PC-9 (cell line): ENCODE results near the gene C16orf86. TPM values are rescaled to one million over a fixed set of nuclear protein-coding genes. Genes with fewer than 3 reads are reported as not detected.
A peak's percentile ranks its signal among the peaks of the same experiment; 100 is the strongest.

Experiments
- BruUV-seq: library from RNA; stranded (reverse); fragments of 400-500 nt; replicated peaks from 2 replicates; lab custom pipeline; 2021; lab: Mats Ljungman, UMichigan
- CTCF ChIA-PET: fragments of 300-600 bp; sonication (Branson Sonifier 250); formaldehyde crosslinking; loops from one replicate; lab custom pipeline; 2022; ENCODE audit warnings: antibody characterized with exemption; lab: Charles Lee
- POLR2A ChIA-PET: fragments of 300-600 bp; sonication (Branson Sonifier 250); formaldehyde crosslinking; loops from one replicate; lab custom pipeline; 2022; ENCODE audit warnings: antibody characterized with exemption; ENCODE audit not compliant: unreplicated experiment; lab: Charles Lee
- DNase-seq, 2 experiments: peaks; one replicate each; pipeline versions ENCODE4 v3.0.0 to v3.0.0-alpha.2; 2015 to 2022; ENCODE audit warnings: mixed read lengths in 1 of 2
- H2AFZ ChIP-seq: fragments of 200-600 bp; sonication (generic); 2 replicates; pipeline ENCODE4 v1.8.1; 2017; ENCODE audit warnings: antibody characterized with exemption
- H3F3A ChIP-seq: fragments of 200-600 bp; sonication (generic); 2 replicates; pipeline ENCODE4 v1.8.1; 2017; ENCODE audit warnings: antibody characterized with exemption, mild to moderate bottlenecking, low read depth; ENCODE audit not compliant: insufficient read depth
- H3K27ac ChIP-seq: fragments of 200-600 bp; sonication (generic); 2 replicates; pipeline ENCODE4 v1.6.1; 2016; ENCODE audit warnings: mixed run types
- H3K27me3 ChIP-seq: fragments of 200-600 bp; sonication (generic); 2 replicates; pipeline ENCODE4 v1.6.1; 2016; ENCODE audit warnings: low read depth, mixed run types; ENCODE audit not compliant: insufficient read depth
- H3K36me3 ChIP-seq: fragments of 200-600 bp; sonication (generic); 2 replicates; pipeline ENCODE4 v1.6.1; 2016; ENCODE audit warnings: low read depth, mixed run types
- H3K4me1 ChIP-seq: fragments of 200-600 bp; sonication (generic); replicated peaks from 2 replicates; pipeline ENCODE4 v1.6.1; 2016; ENCODE audit warnings: mixed run types; ENCODE audit not compliant: insufficient read depth
- H3K4me2 ChIP-seq: fragments of 200-600 bp; sonication (generic); 2 replicates; pipeline ENCODE4 v1.6.1; 2017; ENCODE audit warnings: mixed run types
- H3K4me3 ChIP-seq: fragments of 200-600 bp; sonication (generic); 2 replicates; pipeline ENCODE4 v1.6.1; 2016; ENCODE audit warnings: mixed run types
- H3K79me2 ChIP-seq: fragments of 200-600 bp; sonication (generic); 2 replicates; pipeline ENCODE4 v1.6.1; 2017; ENCODE audit warnings: low read depth, mixed run types
- H3K9me2 ChIP-seq: fragments of 200-600 bp; sonication (generic); 2 replicates; pipeline ENCODE4 v1.8.1; 2017; ENCODE audit warnings: mild to moderate bottlenecking; ENCODE audit not compliant: insufficient read depth
- H3K9me3 ChIP-seq: fragments of 200-600 bp; sonication (generic); 2 replicates; pipeline ENCODE4 v1.8.1; 2016; ENCODE audit warnings: low read depth; ENCODE audit not compliant: insufficient read depth
- H4K20me1 ChIP-seq: fragments of 200-600 bp; sonication (generic); 2 replicates; pipeline ENCODE4 v1.8.1; 2017; ENCODE audit not compliant: insufficient read depth
- CTCF ChIP-seq: fragments of 200-600 bp; sonication (generic); conservative IDR thresholded peaks from 2 replicates; pipeline ENCODE4 v1.6.1; 2017; ENCODE audit warnings: mixed run types, antibody characterized with exemption, mild to moderate bottlenecking, moderate library complexity
- EZH2 ChIP-seq: fragments of 200-600 bp; sonication (generic); IDR thresholded peaks from 2 replicates; pipeline ENCODE4 v1.8.0; 2017; ENCODE audit warnings: antibody characterized with exemption, low read depth
- intact Hi-C: fragments of 100-400 bp; cut with micrococcal nuclease; formaldehyde crosslinking; loops from one replicate; pipeline ENCODE4 v1.10.0; 2022; ENCODE audit not compliant: unreplicated experiment
- total RNA-seq: library from RNA; stranded (reverse); gene quantifications from 2 replicates; pipeline ENCODE4 v1.2.3, GENCODE V29; 2021

Gene C16orf86
- total RNA-seq, 1 experiment from 2014 or later = 0.46 TPM

DNA sequence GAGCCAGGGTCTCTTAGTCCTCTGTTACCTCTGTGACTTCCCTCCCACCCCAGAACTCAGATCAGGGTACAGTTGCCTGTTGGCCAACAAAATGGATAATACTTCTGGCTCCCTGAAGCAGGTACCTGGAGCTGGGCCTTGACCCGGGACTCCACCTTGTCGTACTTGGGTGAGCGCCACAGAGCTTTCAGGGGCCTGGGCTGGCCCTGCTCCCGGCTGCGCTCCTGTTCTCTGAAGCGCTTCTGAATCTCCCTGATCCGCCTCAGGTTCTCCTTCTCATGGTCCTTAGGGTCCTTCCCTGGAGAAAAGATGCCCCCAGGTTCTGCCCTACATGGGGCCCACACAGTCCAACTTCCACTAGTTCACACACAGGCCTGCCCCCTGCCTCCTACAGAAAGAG lies 1.7 kb upstream of the C16orf86 start:
- H3K27ac ChIP-seq = no peak overlapping the region
- no peak for DNase-seq
- no peaks in the 10 kb centered on the region for H4K20me1 ChIP-seq
- H3K27me3 ChIP-seq = no peaks in the 10 kb centered on the region
- intact Hi-C loops = no loop called here
- ChIA-PET CTCF (no interaction called here), POLR2A (no interaction called here)
- no TSS peak for BruUV-seq
- no peaks in the 10 kb centered on the region for H3K4me1 ChIP-seq
- peaks cover 12% of the 10 kb centered on the region for H3F3A ChIP-seq
- H3K79me2 ChIP-seq = no peaks in the 10 kb centered on the region
- H3K36me3 ChIP-seq = no peaks in the 10 kb centered on the region
- H2AFZ ChIP-seq = no peak overlapping the region
- TF ChIP-seq CTCF (no peak), EZH2 (no peak)
- H3K9me3 ChIP-seq = no peaks in the 10 kb centered on the region
- no peaks in the 10 kb centered on the region for H3K9me2 ChIP-seq
- no peak overlapping the region for H3K4me2 ChIP-seq
- no peak overlapping the region for H3K4me3 ChIP-seq

DNA sequence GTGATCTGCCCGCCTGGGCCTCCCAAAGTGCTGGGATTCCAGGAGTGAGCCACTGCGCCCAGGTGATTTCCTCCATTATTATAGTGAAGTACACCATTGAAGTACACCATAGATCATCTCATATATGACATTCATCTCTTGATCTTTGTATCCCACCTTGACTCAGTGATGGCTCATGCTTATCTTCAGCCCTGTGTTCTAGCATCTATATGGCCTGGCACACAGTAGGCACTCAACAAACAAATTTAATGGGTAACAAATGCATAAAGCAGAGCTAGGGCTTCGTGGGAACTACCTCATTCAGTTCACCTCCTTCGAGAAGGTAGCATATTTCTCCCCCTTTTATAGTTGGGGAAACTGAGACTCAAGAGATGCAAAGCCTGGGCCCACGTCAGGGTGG lies 1.0 kb upstream of the C16orf86 start:
- peaks cover 8% of the 10 kb centered on the region for H3F3A ChIP-seq
- no peaks in the 10 kb centered on the region for H3K9me3 ChIP-seq
- H3K9me2 ChIP-seq = no peaks in the 10 kb centered on the region
- H3K36me3 ChIP-seq = no peaks in the 10 kb centered on the region
- ChIA-PET CTCF (no interaction called here), POLR2A (interaction anchor here (0.6 kb wide), 1 partner anchor 556 kb away, joined by 7 read pairs; the partner anchor contains the start of gene PHAF1)
- no peak for TF ChIP-seq CTCF
- no peak for TF ChIP-seq EZH2
- H3K27ac ChIP-seq = no peak overlapping the region
- intact Hi-C loops = no loop called here
- TSS peak; percentile 22 for BruUV-seq
- no peaks in the 10 kb centered on the region for H3K79me2 ChIP-seq
- DNase-seq = no peak
- H2AFZ ChIP-seq = 0 out of 2 replicates have a peak overlapping the region, but pooled peaks have one; percentile 70
- H3K27me3 ChIP-seq = no peaks in the 10 kb centered on the region
- H3K4me3 ChIP-seq = peak overlapping the region; percentile 57; the same call in 1 of the 2 replicates
- no peaks in the 10 kb centered on the region for H3K4me1 ChIP-seq
- peak overlapping the region; percentile 75 for H3K4me2 ChIP-seq
- no peaks in the 10 kb centered on the region for H4K20me1 ChIP-seq

DNA sequence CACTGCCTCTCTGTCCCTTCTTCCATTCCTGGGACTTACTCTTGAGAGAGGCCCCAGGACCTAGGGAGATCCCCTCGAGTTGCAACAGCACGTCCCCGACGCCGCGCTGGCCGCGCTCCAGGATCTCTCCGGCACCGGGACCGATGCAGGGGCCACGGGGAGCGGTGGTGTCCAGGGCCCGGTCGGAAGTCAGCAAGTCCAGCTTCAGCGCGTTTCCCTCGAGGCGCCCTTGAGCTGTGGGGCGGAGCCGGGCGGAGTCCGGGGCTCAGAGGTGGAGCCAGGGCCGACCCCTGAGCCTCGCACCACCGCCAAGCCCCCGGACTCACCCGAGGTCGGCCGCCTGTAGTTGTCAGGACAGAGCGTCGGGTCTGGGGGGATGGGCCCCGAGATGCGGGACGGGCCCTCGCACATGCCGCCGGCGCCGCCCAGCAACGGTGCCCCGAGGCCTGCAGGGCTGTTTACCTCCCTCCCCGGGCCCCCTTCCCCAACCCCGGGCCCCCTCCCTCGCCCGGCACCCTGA lies 522 bp upstream of the C16orf86 start:
- H3K4me1 ChIP-seq = no peaks in the 10 kb centered on the region
- no peaks in the 10 kb centered on the region for H3K9me2 ChIP-seq
- no peaks in the 10 kb centered on the region for H3K27me3 ChIP-seq
- ChIA-PET POLR2A (interaction anchor here (0.6 kb wide), 1 partner anchor 556 kb away, joined by 7 read pairs; the partner anchor contains the start of gene PHAF1), CTCF (no interaction called here)
- peaks cover 8% of the 10 kb centered on the region; the same call in 1 of the 2 replicates for H3F3A ChIP-seq
- intact Hi-C loops = no loop called here
- H3K79me2 ChIP-seq = no peaks in the 10 kb centered on the region
- peak overlapping the region; percentile 75 for H3K4me2 ChIP-seq
- TF ChIP-seq EZH2 = no peak
- no peak for TF ChIP-seq CTCF
- H3K9me3 ChIP-seq = no peaks in the 10 kb centered on the region
- peak in 1 of 2 experiments; percentile 23 for DNase-seq
- no peaks in the 10 kb centered on the region for H3K36me3 ChIP-seq
- H2AFZ ChIP-seq = 0 out of 2 replicates have a peak overlapping the region, but pooled peaks have one; percentile 70
- H3K27ac ChIP-seq = no peak overlapping the region
- H3K4me3 ChIP-seq = peak overlapping the region; percentile 57; the same call in 1 of the 2 replicates
- H4K20me1 ChIP-seq = no peaks in the 10 kb centered on the region
- no TSS peak for BruUV-seq
